GF-D8 (cell line): ENCODE measurements around the gene PRLHR.
"Not testable (repeated sequence)": the region's sequence is repeated elsewhere in the genome, so short reads cannot be mapped to it uniquely, and the experiment has no call there.

Source experiments
- DNase-seq: peaks from one replicate; lab custom pipeline; 2025; lab: John Stamatoyannopoulos, UW

Gene PRLHR

DNA sequence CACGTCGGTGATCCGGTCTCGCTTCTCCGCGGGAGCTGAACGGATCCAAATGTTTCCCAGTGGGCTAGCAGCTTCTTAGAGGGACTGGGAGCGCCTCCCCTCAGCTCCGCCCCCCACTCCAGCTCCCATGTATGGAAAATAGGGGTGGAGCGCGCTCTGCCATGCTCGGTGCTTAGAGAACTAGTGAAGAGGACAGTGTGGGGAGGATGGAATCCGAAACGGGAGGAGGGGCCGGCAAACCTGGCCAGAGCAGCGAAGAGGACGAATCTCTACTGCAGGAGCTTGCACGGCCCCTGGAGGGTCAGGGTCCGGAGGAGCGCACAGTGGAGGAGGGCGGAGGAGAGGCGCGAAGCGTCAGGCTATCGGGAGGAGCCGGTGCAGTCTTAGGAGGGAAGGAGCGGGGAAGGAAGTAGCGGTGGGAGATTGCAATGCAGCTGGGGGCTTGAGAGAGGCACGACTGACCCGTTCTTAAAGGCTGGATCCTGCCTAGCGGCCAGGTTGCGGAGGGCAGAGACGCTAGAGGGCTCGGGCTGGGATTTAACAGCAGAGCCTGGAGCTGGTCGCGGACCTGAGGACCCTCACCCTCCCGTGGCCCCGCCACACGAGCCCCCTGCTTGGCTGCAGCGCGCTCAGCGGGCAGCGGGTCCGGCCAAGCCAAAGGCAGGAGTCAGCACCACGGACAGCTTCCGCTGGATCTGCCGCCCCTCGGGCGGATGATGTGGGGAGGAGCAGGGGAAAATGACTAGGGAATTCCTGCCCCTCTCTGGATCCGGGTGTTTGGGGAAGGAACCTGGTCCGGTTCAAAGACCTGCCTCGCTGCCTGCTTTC is at the start of gene PRLHR:
Gene PRLHR, minus strand, starts transcription at position 51 of the 828 bp plus-strand sequence. CDS start 404 bp downstream, outside the sequence.
- DNase-seq = no peak

GRCh38 chr10:118642228-118642627 is 46.8 kb upstream of the PRLHR start:
- DNase-seq = no peak

DNA sequence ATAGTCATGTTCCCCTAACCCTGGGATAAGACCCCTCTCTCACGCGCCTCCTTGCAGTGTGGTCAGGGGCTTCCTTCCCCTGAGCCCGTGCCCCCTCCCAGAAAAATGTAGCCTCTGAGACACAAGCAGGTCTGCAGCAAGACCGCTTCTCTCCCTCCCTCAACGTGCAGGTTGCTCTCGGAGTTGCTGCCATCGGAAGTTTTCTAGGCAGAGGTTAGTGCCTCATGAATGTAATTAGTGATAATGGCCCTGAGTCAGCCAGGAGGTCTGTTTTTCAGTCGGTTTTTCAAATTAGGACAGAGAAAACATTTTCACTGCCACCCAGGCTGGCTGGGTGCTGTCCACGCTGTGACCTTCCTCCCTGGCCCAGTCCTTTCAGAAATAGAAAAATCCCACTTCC is 43.2 kb upstream of the PRLHR start:
- no peak for DNase-seq

DNA sequence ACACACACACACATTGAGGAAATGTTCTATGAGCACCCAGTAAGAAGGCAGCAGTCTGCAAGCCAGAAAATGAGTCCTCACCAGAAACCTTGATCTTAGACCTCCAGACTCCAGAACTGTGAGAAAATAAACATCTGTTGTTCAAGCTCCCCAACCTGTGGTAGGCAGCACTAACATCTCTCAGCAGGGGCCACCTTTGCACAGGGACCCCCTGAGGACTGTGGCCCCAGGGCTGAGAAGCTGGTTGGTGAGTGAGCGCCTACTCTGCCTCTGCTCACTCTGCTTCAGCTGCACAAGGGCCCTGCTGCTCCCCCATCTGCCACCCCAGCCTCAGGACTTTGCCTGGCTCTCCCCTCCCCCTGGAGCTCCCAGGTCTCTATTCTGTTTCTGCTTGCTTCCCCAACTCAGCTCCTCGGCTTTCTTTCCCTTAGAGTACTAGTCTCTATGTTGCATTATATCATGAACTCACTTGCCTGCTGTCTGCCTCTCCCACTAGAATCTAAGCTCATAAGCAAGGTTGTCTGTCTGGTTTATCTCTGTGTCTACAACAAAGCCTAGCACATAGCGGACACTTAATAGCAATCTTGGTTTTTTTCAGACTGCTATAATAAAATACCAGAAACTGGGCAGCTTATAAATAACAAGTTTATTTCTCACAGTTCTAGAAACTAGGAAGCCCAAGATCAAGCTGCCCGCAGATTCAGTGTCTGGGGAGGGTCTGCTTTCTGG is 40.4 kb upstream of the PRLHR start:
- DNase-seq = no peak

DNA sequence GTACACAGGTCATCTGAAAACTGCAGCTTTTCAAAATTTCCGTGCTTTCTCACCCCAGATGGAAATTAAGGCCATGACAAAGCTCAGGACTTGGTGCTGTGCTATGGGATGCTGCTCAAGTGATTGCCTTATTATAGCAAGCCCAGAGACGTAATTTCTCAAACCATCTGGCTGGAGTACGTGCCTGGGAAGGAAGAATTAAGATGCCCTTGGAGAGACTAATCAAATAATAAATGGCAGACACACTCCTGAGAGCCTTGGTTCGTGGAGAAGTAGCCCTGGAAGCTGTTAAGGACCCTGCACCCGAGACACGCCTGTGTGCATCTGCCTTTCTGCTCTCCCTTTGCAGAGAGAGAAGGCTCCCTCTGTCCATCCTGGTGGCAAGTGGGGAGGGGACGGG is 38.3 kb upstream of the PRLHR start:
- DNase-seq = no peak

GRCh38 chr10:118629211-118629610 is 33.8 kb upstream of the PRLHR start:
- no peak for DNase-seq

DNA sequence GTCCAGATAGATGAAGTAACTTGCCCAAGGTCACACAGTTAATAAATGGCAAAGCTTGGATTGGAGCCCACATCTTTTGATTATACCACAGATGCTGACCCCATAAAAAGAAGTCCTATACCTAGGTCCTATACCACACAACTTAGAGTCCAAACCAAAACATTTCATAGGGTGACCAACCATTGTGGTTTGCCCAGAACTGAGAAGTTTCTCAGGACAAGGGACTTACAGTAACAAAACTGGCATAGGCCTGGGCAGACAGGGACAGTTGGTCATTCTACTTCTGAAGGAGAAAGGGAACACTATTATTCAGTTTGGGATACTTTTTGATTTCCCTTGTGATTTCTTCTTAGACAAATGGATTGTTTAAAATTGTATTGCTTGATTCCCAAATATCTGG is 32.9 kb upstream of the PRLHR start:
- DNase-seq = no peak

DNA sequence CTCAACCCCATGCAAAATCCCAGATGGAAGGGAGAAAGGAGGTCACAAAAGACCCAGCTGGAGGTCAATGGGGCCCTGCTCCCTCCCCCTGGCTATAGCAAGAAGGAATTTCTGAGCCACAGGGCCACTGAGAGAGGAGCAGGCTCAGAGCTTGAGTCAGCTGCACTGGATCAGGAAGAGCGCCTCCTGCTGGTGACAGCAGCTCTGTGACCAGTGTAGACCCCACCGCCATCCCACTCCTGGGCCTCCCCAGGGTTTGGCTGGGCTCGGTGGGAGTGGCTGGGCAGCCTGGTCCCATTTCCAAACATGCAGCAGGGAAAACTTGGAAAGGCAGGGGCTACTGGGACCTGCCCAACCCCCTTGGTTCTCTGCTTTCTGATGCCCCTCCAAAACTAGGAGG is 31.5 kb upstream of the PRLHR start:
- DNase-seq = no peak

GRCh38 chr10:118625504-118625903 is 30.1 kb upstream of the PRLHR start:
- no peak for DNase-seq

DNA sequence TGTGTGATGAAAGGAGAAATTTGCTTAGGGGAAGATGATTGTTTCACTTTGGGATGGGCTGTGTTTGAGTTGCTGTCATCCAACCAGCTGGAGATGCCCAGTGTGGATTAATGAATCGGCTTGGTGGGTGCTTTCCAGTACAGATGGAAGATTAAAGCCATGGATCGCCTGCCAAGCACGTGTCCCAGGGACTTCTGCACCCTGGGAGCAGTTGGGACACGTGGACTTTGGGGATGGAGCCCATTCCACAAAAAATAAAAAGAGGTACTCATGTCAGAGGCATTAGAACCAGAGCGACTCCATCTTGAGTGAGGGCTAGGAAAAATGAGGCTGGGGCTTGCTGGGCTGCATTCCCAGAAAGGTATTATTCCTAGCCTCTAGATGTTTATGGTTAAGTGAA is 29.3 kb upstream of the PRLHR start:
- DNase-seq = no peak

DNA sequence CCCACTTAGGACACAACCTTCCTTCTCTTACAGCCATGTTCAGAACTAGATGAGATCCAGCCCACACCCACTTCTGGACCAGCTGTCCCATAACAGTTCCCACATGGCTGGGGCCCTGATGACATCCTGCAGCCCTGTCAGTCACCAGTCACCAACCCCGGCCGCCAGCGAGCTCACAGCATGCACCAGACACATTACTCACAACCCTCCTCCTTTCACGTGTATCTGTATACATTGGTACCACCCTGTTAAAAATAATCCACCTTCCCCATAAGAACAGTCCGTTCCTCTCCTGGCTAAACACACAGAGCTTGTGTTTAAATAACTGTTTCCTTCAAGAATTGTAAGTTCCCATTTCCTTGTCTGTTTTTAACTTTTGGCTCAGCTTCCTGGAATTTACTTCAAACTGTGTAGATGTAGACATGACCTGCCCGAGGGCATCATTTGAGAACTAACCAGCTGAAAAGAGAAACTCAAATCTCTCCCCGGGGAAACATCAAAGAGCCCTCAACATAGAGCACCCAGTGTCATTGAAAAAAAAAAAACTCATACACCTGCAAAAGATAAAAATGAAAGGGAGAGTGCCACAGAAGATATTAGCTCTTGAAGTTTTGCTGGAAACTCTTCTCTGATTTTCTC is 26.0 kb upstream of the PRLHR start:
- no peak for DNase-seq

- not testable (repeated sequence) for DNase-seq
Measured at GRCh38 chr10:118613863-118614262, 18.4 kb upstream of the PRLHR start.

DNA sequence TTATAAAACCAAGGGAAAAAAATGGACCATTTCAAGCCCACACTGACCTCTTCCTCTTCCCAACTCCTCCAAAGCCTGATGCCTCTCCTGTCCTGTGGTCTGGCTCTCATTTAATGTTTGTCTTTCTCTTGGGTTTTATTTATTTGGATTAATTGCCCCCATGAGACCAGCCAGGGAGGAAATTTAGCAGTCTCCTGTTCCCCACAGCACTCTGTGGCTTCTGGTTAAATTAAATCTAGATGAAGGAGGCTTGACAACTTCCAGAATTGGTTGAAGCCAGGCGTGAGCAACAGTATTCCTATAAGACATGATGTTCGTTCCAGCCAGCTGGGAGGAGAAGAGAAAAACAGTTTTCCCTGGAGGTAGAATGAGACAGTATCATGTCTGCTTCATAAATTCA is 15.1 kb upstream of the PRLHR start:
- DNase-seq = no peak

- DNase-seq = no peak
Measured at GRCh38 chr10:118607768-118608354, 12.4 kb upstream of the PRLHR start.

DNA sequence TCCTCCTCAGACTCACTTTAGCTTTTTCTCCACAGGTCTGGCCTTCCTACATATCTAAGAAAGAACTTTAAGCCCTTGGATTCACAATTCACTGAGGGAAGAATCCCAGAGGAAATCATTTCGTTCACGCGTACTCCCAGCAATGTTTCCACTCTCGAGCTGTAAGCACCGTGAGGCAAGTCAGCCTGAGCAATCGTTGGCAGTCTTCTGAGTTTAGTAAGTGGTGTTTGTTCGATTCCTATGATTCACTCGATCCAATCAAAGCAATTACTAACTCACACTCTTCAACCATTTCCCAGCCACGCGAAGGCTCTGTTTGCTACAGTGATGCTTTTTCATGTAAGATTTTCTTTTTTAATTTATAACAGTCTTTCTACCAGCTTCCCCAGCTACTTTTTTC is 10.2 kb upstream of the PRLHR start:
- no peak for DNase-seq

GRCh38 chr10:118596426-118597124 is 1.1 kb upstream of the PRLHR start:
- DNase-seq = no peak

DNA sequence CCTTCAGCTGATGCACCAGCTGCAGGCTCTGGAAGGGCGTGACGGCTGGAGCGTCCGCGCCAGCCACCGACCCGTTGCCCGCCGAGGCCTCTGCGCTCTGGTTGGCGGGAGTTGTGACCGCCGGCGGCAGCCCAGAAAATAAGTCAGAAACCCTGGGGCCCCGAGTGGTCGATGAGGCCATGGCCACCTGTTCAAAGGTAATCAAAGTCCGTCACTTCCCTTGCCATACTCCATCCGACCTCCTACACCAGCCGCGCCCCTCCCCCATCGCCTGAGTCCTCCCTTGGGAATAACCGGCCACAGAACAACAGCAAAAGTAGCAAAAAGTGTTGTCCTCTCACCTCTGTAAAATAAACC is 406 bp downstream of the PRLHR start:
- no peak for DNase-seq

DNA sequence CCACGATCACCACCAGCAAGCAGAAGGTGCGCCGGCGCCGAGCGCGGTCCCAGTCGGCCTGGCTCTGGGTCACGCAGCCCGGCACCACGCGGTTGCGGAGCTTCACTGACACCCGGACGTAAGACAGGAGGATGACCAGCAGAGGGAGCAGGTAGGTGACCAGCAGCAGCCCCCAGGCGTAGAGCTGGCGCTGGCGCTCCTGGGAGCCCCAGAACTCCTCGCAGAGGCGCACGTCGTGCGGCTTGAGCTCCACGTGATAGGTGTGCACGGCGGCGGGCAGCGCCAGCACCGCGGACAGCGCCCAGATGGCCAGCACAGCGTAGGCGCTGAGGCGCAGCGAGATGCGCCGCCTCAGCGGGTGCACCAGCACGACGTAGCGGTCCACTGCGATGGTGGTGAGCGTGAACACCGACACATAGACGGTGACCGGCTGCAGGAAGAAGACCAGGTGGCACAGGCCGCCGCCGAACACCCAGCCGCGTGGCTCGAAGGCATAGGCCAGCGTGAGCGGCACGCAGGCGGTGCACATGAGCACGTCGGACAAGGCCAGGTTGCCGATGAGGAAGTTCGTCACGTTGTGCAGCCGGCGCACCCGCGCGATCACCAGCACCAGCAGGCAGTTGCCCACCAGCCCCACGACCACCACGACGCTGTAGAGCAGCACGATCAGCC is 920 bp downstream of the PRLHR start:
- no peak for DNase-seq

- DNase-seq = no peak
Measured at GRCh38 chr10:118592675-118593330, 2.6 kb downstream of the PRLHR start.

GRCh38 chr10:118590334-118590733 is 5.1 kb downstream of the PRLHR start:
- DNase-seq = no peak
